H1 (cell line): Measurements from ENCODE around the gene METRN. TPM values are rescaled to one million over a fixed set of nuclear protein-coding genes. Genes with fewer than 3 reads are reported as not detected.

Experiments
- CTCF ChIA-PET: fragments of 300-600 bp; sonication (Branson Sonifier 250); formaldehyde crosslinking; loops from one replicate; lab custom pipeline; 2021; ENCODE audit not compliant: partially characterized antibody; lab: Charles Lee
- POLR2A ChIA-PET: fragments of 300-600 bp; sonication (Branson Sonifier 250); formaldehyde crosslinking; loops from one replicate; lab custom pipeline; 2021; ENCODE audit warnings: inconsistent platforms; ENCODE audit not compliant: partially characterized antibody; lab: Charles Lee
- DNase-seq, 2 experiments: peaks; one replicate each; pipeline versions ENCODE4 v3.0.0 to v3.0.0-alpha.2; 2010 to 2022; ENCODE audit warnings: low spot score in 2 of 2, low read depth in 1 of 2, mixed read lengths in 1 of 2
- FAIRE-seq: peaks from 2 replicates; lab custom pipeline; 2011; peaks lifted over from hg19 to GRCh38; lab: Jason Lieb, UNC
- H2AFZ ChIP-seq: 2 replicates; pipeline ENCODE4 v1.8.1; 2012; ENCODE audit warnings: low read length, inconsistent platforms
- H2AK5ac ChIP-seq: 2 replicates; pipeline ENCODE4 v1.6.1; 2013; ENCODE audit warnings: low read depth, low read length
- H2BK120ac ChIP-seq: replicated peaks from 2 replicates; pipeline ENCODE3; 2013; ENCODE audit warnings: low read depth, low read length, inconsistent platforms
- H2BK12ac ChIP-seq: 2 replicates; pipeline ENCODE4 v1.6.1; 2013; ENCODE audit warnings: low read depth, low read length
- H2BK15ac ChIP-seq: 2 replicates; pipeline ENCODE4 v1.6.1; 2013; ENCODE audit warnings: low read length
- H2BK20ac ChIP-seq: 2 replicates; pipeline ENCODE4 v1.6.1; 2013; ENCODE audit warnings: low read length
- H2BK5ac ChIP-seq: 2 replicates; pipeline ENCODE4 v1.6.1; 2013; ENCODE audit warnings: low read depth, low read length
- H3K14ac ChIP-seq: 2 replicates; pipeline ENCODE4 v1.6.1; 2013; ENCODE audit warnings: inconsistent platforms; ENCODE audit not compliant: insufficient read length
- H3K18ac ChIP-seq: 2 replicates; pipeline ENCODE4 v1.6.1; 2013; ENCODE audit warnings: low read length; ENCODE audit errors: extremely low read depth
- H3K23ac ChIP-seq: 2 replicates; pipeline ENCODE4 v1.6.1; 2013; ENCODE audit warnings: inconsistent platforms; ENCODE audit not compliant: insufficient read length
- H3K23me2 ChIP-seq: 2 replicates; pipeline ENCODE4 v1.6.1; 2013; ENCODE audit warnings: low read depth, low read length
- H3K27ac ChIP-seq: 2 replicates; pipeline ENCODE4 v1.6.1; 2011; ENCODE audit warnings: low read depth, low read length, inconsistent platforms
- H3K27me3 ChIP-seq, 4 experiments: replicated peaks in 1 of 4; 1 replicate in 1 of 4; 2 replicates in 3 of 4; pipeline versions ENCODE4 v1.6.1 to v1.8.1; 2011 to 2013; ENCODE audit warnings: low read length in 3 of 4, mild to moderate bottlenecking in 3 of 4, inconsistent platforms in 2 of 4, mixed read lengths in 2 of 4, moderate library complexity in 1 of 4; ENCODE audit not compliant: control insufficient read depth in 3 of 4, insufficient read depth in 3 of 4; ENCODE audit errors: extremely low read depth in 1 of 4
- H3K36me3 ChIP-seq, 4 experiments: 2 replicates each; pipeline versions ENCODE4 v1.6.1 to v1.8.1; 2011 to 2013; ENCODE audit warnings: mild to moderate bottlenecking in 4 of 4, low read length in 3 of 4, moderate library complexity in 2 of 4, control low read depth in 1 of 4, inconsistent platforms in 1 of 4; ENCODE audit not compliant: insufficient read depth in 4 of 4, control insufficient read depth in 2 of 4
- H3K4ac ChIP-seq: replicated peaks from 2 replicates; pipeline ENCODE3; 2013; ENCODE audit warnings: low read length, low read depth, mixed read lengths, inconsistent platforms; ENCODE audit not compliant: insufficient read length
- H3K4me1 ChIP-seq, 4 experiments: replicated peaks in 1 of 4; 1 replicate in 1 of 4; 2 replicates in 3 of 4; pipeline versions ENCODE4 v1.6.1 to v1.8.1; 2011 to 2013; ENCODE audit warnings: low read length in 3 of 4, inconsistent platforms in 2 of 4, mixed read lengths in 1 of 4; ENCODE audit not compliant: insufficient read depth in 4 of 4, control insufficient read depth in 3 of 4
- H3K4me2 ChIP-seq, 2 experiments: 2 replicates each; pipeline versions ENCODE4 v1.6.1 to v1.8.1; 2011 to 2013; ENCODE audit warnings: low read depth in 2 of 2, low read length in 2 of 2, control low read depth in 1 of 2, inconsistent platforms in 1 of 2, mild to moderate bottlenecking in 1 of 2; ENCODE audit not compliant: insufficient read depth in 1 of 2
- H3K4me3 ChIP-seq, 4 experiments: fragments of 200-600, 300-600 bp in 1 of 4; sonication (generic), shearing (Covaris generic), sonication (Bioruptor Twin) in 1 of 4; 2 replicates each; pipeline versions ENCODE4 v1.5.1 to v1.8.1; 2011 to 2016; ENCODE audit warnings: low read length in 4 of 4, low read depth in 3 of 4, control low read depth in 2 of 4, inconsistent platforms in 2 of 4, mild to moderate bottlenecking in 2 of 4, mixed read lengths in 1 of 4, moderate library complexity in 1 of 4; ENCODE audit not compliant: insufficient read depth in 2 of 4; ENCODE audit errors: extremely low read depth in 1 of 4
- H3K56ac ChIP-seq: replicated peaks from 2 replicates; pipeline ENCODE3; 2013; ENCODE audit warnings: low read depth, mild to moderate bottlenecking, mixed read lengths, low read length, inconsistent platforms; ENCODE audit not compliant: insufficient read length
- H3K79me1 ChIP-seq: 2 replicates; pipeline ENCODE4 v1.6.1; 2013; ENCODE audit warnings: low read depth, low read length, control low read depth
- H3K79me2 ChIP-seq, 2 experiments: 2 replicates each; pipeline versions ENCODE4 v1.6.1 to v1.8.1; 2012 to 2013; ENCODE audit warnings: low read length in 2 of 2, mild to moderate bottlenecking in 2 of 2, inconsistent platforms in 1 of 2; ENCODE audit not compliant: insufficient read depth in 2 of 2, control insufficient read depth in 1 of 2
- H3K9ac ChIP-seq, 4 experiments: replicated peaks in 1 of 4; 1 replicate in 1 of 4; 2 replicates in 3 of 4; pipeline versions ENCODE4 v1.6.1 to v1.8.1; 2011 to 2013; ENCODE audit warnings: low read depth in 3 of 4, low read length in 3 of 4, control low read depth in 2 of 4, mild to moderate bottlenecking in 2 of 4, moderate library complexity in 2 of 4, inconsistent platforms in 1 of 4; ENCODE audit errors: extremely low read depth in 1 of 4
- H3K9me3 ChIP-seq, 2 experiments: 2 replicates each; pipeline versions ENCODE4 v1.6.1 to v1.8.1; 2012 to 2013; ENCODE audit warnings: mild to moderate bottlenecking in 2 of 2, moderate library complexity in 2 of 2, control low read depth in 1 of 2, inconsistent platforms in 1 of 2, low read depth in 1 of 2, low read length in 1 of 2, mixed read lengths in 1 of 2; ENCODE audit not compliant: insufficient read depth in 2 of 2
- H4K20me1 ChIP-seq, 2 experiments: replicated peaks in 1 of 2; 2 replicates each; pipeline versions ENCODE3 to v1.8.1; 2011 to 2013; ENCODE audit warnings: inconsistent platforms in 2 of 2, low read length in 2 of 2, mild to moderate bottlenecking in 1 of 2; ENCODE audit not compliant: insufficient read depth in 2 of 2, control insufficient read depth in 1 of 2
- H4K5ac ChIP-seq: 2 replicates; pipeline ENCODE4 v1.6.1; 2013; ENCODE audit warnings: low read length, low read depth, mixed read lengths, inconsistent platforms; ENCODE audit not compliant: insufficient read length
- H4K8ac ChIP-seq: 2 replicates; pipeline ENCODE4 v1.8.0; 2013; ENCODE audit warnings: mild to moderate bottlenecking, moderate library complexity, low read length, inconsistent platforms; ENCODE audit not compliant: insufficient read depth; ENCODE audit errors: extremely low read depth
- H4K91ac ChIP-seq: replicated peaks from 2 replicates; pipeline ENCODE3; 2013; ENCODE audit warnings: low read length, mixed read lengths, inconsistent platforms; ENCODE audit not compliant: insufficient read length
- CHD1 ChIP-seq: IDR thresholded peaks from 2 replicates; pipeline ENCODE4 v1.6.1; 2012; ENCODE audit warnings: low read depth, low read length, improper control_type of control experiment
- CTCF ChIP-seq, 3 experiments: IDR thresholded peaks; 1 replicate in 2 of 3; 2 replicates in 1 of 3; pipeline versions ENCODE4 v1.5.1 to v1.6.1; 2011; ENCODE audit warnings: low read length in 3 of 3, mild to moderate bottlenecking in 3 of 3, inconsistent platforms in 2 of 3, low read depth in 1 of 3, moderate library complexity in 1 of 3; ENCODE audit not compliant: insufficient read depth in 1 of 3; ENCODE audit errors: control extremely low read depth in 1 of 3
- HDAC2 ChIP-seq, 2 experiments: fragments of 300-600 bp in 1 of 2; sonication (generic) in 1 of 2; IDR thresholded peaks; 2 replicates each; pipeline ENCODE4 v1.6.1; 2011 to 2012; ENCODE audit warnings: low read depth in 2 of 2, low read length in 2 of 2, mild to moderate bottlenecking in 2 of 2, moderate library complexity in 2 of 2, borderline replicate concordance in 1 of 2, inconsistent platforms in 1 of 2
- HDAC6 ChIP-seq: IDR thresholded peaks from one replicate; pipeline ENCODE4 v1.7.1; 2012; ENCODE audit warnings: low read depth, mild to moderate bottlenecking, inconsistent platforms, low read length, moderate library complexity
- NANOG ChIP-seq: IDR thresholded peaks from 2 replicates; pipeline ENCODE4 v1.6.1; 2011; ENCODE audit warnings: low read length, low read depth, mild to moderate bottlenecking, inconsistent platforms; ENCODE audit not compliant: insufficient read depth, poor library complexity, severe bottlenecking
- NRF1 ChIP-seq: IDR thresholded peaks from 2 replicates; pipeline ENCODE4 v1.6.1; 2011; ENCODE audit warnings: mild to moderate bottlenecking, low read depth, low read length, improper control_type of control experiment
- RAD21 ChIP-seq, 2 experiments: IDR thresholded peaks in 1 of 2; conservative IDR thresholded peaks in 1 of 2; 2 replicates each; pipeline ENCODE4 v1.6.1; 2011; ENCODE audit warnings: low read depth in 2 of 2, low read length in 2 of 2, improper control_type of control experiment in 1 of 2, inconsistent platforms in 1 of 2, mild to moderate bottlenecking in 1 of 2, moderate library complexity in 1 of 2
- SAP30 ChIP-seq: fragments of 300-600 bp; sonication (generic); IDR thresholded peaks from 2 replicates; pipeline ENCODE4 v1.7.1; 2012; ENCODE audit warnings: low read length, moderate library complexity, mild to moderate bottlenecking, inconsistent platforms; ENCODE audit not compliant: insufficient read depth, insufficient replicate concordance
- SP1 ChIP-seq: IDR thresholded peaks from 2 replicates; pipeline ENCODE4 v1.6.1; 2011; ENCODE audit warnings: low read depth, low read length
- TBP ChIP-seq: IDR thresholded peaks from 2 replicates; pipeline ENCODE4 v1.6.1; 2011; ENCODE audit warnings: low read depth, low read length, improper control_type of control experiment
- WGBS, 2 experiments: shearing (Covaris generic) in 1 of 2; methylation state at CpG; one replicate each; pipeline versions ENCODE4 v1.1.6 to v1.1.7; 2013 to 2015; ENCODE audit warnings: low lambda C conversion rate in 2 of 2, mixed read lengths in 2 of 2, inconsistent platforms in 1 of 2, low coverage in 1 of 2, missing lambda C conversion rate in 1 of 2; ENCODE audit not compliant: insufficient replicate concordance in 2 of 2, insufficient coverage in 1 of 2, insufficient read length in 1 of 2; ENCODE audit errors: extremely low coverage in 1 of 2, missing lambda C conversion rate in 1 of 2; 5-methylcytosine and 5-hydroxymethylcytosine counted together
- polyA plus RNA-seq, 7 experiments: library from polyadenylated mRNA; depleted of rRNA in 3 of 7; stranded (reverse) in 5 of 7; unstranded in 2 of 7; fragments of >200 nt in 5 of 7; fragments of 200-250 nt in 2 of 7; gene quantifications; 1 replicate in 5 of 7; 2 replicates in 1 of 7; 4 replicates in 1 of 7; pipeline versions ENCODE4 v1.2.1 to v1.2.3, GENCODE V29; 2011 to 2013; ENCODE audit warnings: missing spikeins in 2 of 7, mixed read lengths in 2 of 7
- total RNA-seq: library from RNA; stranded (reverse); fragmentation: NEBNext Ultra II Directional; extraction: Animal tissue kit (Norgen Biotek cat#: 25700); gene quantifications from 2 replicates; pipeline ENCODE4 v1.2.1, GENCODE V29; 2021

METRN gene
- total and polyA plus RNA-seq, 2 of the 8 experiments (the other 6 are each of a cell fraction or from before 2014, with no cell fraction given): 18.7 to 25.8 TPM

GRCh38 chr16:666572-666971, 48.3 kb upstream of the METRN start:
- Histone ChIP-seq H3K4me2 (no peak overlapping the region), H2BK15ac (no peak overlapping the region), H3K23ac (no peak overlapping the region), H3K56ac (no peak overlapping the region), H3K9ac (no peak overlapping the region), H4K91ac (no peak overlapping the region), H2BK12ac (no peak overlapping the region), H4K5ac (no peak overlapping the region), H3K79me2 (peaks cover 0 to 13% of the 10 kb centered on the region in 2 experiments; a peak in 1 of 4 replicates), H3K36me3 (peaks cover 5 to 23% (median 19%) of the 10 kb centered on the region in 4 experiments; a peak in 6 of 8 replicates), H4K8ac (no peak overlapping the region), H4K20me1 (peaks cover 3 to 15% of the 10 kb centered on the region in 2 experiments), H2BK20ac (no peak overlapping the region), H2AFZ (no peak overlapping the region), H3K23me2 (peaks cover 5% of the 10 kb centered on the region; the same call in 1 of the 2 replicates), H3K9me3 (no peaks in the 10 kb centered on the region), H3K4me3 (no peak overlapping the region), H2AK5ac (no peak overlapping the region), H2BK5ac (no peak overlapping the region), H3K27me3 (no peaks in the 10 kb centered on the region), H3K18ac (no peak overlapping the region), H3K27ac (no peak overlapping the region), H3K14ac (no peak overlapping the region), H3K4ac (no peak overlapping the region), H3K79me1 (peaks cover 13% of the 10 kb centered on the region), H2BK120ac (no peak overlapping the region), H3K4me1 (peaks cover 0 to 8% (median 5%) of the 10 kb centered on the region in 4 experiments; a peak in 5 of 7 replicates)
- DNase-seq: no peak
- ChIA-PET CTCF (interaction anchor here (1.3 to 12.0 kb wide), 6 partner anchors 12 to 90 kb away, joined by 3 to 104 read pairs (median 8); partner anchors contain the start of genes JMJD8, WDR24 and WDR90), POLR2A (interaction anchor here (1.0 to 17.4 kb wide), 6 partner anchors 8 to 90 kb away, joined by 3 to 214 read pairs (median 5); partner anchors contain the start of genes JMJD8, RHBDL1, STUB1 and WFIKKN1)
- FAIRE-seq: no peak
- 92% methylated on average over 13 of the region's 13 CpGs; no CpG with 5 or more reads in 1 of the 2 experiments for WGBS, 2 experiments
- TF ChIP-seq CTCF (IDR thresholded peaks at IDR 0.05; ENCODE audit: control extremely low read depth in 1 of 3, insufficient read depth in 1 of 3, low read depth in 1 of 3, low read length in 3 of 3) (no peak), SAP30 (no peak), RAD21 (IDR thresholded peaks at IDR 0.05 in 1 of 2, conservative IDR thresholded peaks at IDR 0.05 in 1 of 2; ENCODE audit: low read depth in 2 of 2, low read length in 2 of 2) (no peak), HDAC6 (no peak), NANOG (no peak), HDAC2 (IDR thresholded peaks at IDR 0.05; ENCODE audit: borderline replicate concordance in 1 of 2, low read depth in 2 of 2, low read length in 2 of 2) (no peak), NRF1 (no peak), CHD1 (no peak), TBP (no peak), SP1 (no peak)
